Measurements from ENCODE around the gene IL13RA1.

DNA sequence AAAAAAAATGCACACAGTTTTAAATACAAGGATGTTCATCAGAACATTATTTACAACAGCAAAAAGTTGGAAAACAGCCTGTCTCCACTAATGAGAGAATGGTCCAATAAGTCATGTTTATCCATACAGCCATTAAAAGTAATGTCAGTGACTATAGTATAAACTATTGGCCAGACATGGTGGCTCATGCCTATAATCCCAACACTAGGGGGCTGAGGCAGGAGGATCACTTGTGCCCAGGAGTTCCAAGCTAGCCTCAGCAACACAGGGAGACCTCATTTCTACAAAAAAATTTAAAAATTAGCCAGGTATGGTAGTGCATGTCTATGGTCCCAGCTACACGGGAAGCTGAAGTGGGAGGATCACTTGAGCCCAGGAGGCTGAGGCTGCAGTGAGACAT, 48.1 kb upstream of the IL13RA1 start:
- TF ChIP-seq HDAC2 (IDR thresholded peaks at IDR 0.05) (no peak), NR2C2 (IDR thresholded peaks at IDR 0.05; ENCODE audit: borderline replicate concordance, control insufficient read depth, insufficient read length, low read depth) (no peak), IKZF1 (conservative IDR thresholded peaks at IDR 0.05) (no peak), RELA (IDR thresholded peaks at IDR 0.05; ENCODE audit: borderline replicate concordance, partially characterized antibody) (no peak), POLR2A (IDR thresholded peaks at IDR 0.05; ENCODE audit: low read depth, low read length) (no peak), SP1 (IDR thresholded peaks at IDR 0.05; ENCODE audit: low read depth, low read length) (no peak), SUZ12 (IDR thresholded peaks at IDR 0.05; ENCODE audit: unreplicated experiment) (no peak)
- TF ChIP-seq, protein P1, sequence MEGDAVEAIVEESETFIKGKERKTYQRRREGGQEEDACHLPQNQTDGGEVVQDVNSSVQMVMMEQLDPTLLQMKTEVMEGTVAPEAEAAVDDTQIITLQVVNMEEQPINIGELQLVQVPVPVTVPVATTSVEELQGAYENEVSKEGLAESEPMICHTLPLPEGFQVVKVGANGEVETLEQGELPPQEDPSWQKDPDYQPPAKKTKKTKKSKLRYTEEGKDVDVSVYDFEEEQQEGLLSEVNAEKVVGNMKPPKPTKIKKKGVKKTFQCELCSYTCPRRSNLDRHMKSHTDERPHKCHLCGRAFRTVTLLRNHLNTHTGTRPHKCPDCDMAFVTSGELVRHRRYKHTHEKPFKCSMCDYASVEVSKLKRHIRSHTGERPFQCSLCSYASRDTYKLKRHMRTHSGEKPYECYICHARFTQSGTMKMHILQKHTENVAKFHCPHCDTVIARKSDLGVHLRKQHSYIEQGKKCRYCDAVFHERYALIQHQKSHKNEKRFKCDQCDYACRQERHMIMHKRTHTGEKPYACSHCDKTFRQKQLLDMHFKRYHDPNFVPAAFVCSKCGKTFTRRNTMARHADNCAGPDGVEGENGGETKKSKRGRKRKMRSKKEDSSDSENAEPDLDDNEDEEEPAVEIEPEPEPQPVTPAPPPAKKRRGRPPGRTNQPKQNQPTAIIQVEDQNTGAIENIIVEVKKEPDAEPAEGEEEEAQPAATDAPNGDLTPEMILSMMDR (IDR thresholded peaks at IDR 0.05 in 2 of 3, conservative IDR thresholded peaks at IDR 0.05 in 1 of 3; ENCODE audit: control insufficient read depth in 2 of 3, extremely low read depth in 1 of 3, insufficient read depth in 1 of 3, low read depth in 3 of 3, low read length in 3 of 3): no peak
- TF ChIP-seq, protein P2, sequence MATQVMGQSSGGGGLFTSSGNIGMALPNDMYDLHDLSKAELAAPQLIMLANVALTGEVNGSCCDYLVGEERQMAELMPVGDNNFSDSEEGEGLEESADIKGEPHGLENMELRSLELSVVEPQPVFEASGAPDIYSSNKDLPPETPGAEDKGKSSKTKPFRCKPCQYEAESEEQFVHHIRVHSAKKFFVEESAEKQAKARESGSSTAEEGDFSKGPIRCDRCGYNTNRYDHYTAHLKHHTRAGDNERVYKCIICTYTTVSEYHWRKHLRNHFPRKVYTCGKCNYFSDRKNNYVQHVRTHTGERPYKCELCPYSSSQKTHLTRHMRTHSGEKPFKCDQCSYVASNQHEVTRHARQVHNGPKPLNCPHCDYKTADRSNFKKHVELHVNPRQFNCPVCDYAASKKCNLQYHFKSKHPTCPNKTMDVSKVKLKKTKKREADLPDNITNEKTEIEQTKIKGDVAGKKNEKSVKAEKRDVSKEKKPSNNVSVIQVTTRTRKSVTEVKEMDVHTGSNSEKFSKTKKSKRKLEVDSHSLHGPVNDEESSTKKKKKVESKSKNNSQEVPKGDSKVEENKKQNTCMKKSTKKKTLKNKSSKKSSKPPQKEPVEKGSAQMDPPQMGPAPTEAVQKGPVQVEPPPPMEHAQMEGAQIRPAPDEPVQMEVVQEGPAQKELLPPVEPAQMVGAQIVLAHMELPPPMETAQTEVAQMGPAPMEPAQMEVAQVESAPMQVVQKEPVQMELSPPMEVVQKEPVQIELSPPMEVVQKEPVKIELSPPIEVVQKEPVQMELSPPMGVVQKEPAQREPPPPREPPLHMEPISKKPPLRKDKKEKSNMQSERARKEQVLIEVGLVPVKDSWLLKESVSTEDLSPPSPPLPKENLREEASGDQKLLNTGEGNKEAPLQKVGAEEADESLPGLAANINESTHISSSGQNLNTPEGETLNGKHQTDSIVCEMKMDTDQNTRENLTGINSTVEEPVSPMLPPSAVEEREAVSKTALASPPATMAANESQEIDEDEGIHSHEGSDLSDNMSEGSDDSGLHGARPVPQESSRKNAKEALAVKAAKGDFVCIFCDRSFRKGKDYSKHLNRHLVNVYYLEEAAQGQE (IDR thresholded peaks at IDR 0.05; ENCODE audit: low read depth, low read length): no peak
